Caco-2 (cell line): ENCODE data around the gene INTS13. TPM values are rescaled to one million over a fixed set of nuclear protein-coding genes. Genes with fewer than 3 reads are reported as not detected.

Source experiments
- BruUV-seq: library from RNA; stranded (reverse); fragments of 400-500 nt; replicated peaks from 2 replicates; lab custom pipeline; 2021; lab: Mats Ljungman, UMichigan
- CTCF ChIA-PET: fragments of 300-600 bp; sonication (Branson Sonifier 250); formaldehyde crosslinking; loops from one replicate; lab custom pipeline; 2022; ENCODE audit warnings: antibody characterized with exemption; lab: Charles Lee
- POLR2A ChIA-PET: fragments of 300-600 bp; sonication (Branson Sonifier 250); formaldehyde crosslinking; loops from one replicate; lab custom pipeline; 2022; ENCODE audit warnings: antibody characterized with exemption; lab: Charles Lee
- DNase-seq, 2 experiments: peaks; one replicate each; pipeline versions ENCODE4 v3.0.0 to v3.0.0-alpha.2; 2020 to 2022
- H3K27me3 ChIP-seq: replicated peaks from 2 replicates; pipeline ENCODE4 v1.6.0; 2011; ENCODE audit warnings: low read length; ENCODE audit not compliant: control insufficient read depth, insufficient read depth
- H3K36me3 ChIP-seq: 2 replicates; pipeline ENCODE4 v1.5.1; 2011; ENCODE audit warnings: low read length; ENCODE audit not compliant: control insufficient read depth, insufficient read depth
- H3K4me1 ChIP-seq: fragments of 250-450 bp; sonication (Bioruptor Pico); 2 replicates; pipeline ENCODE4 v1.5.1; 2020; ENCODE audit warnings: mild to moderate bottlenecking
- H3K4me3 ChIP-seq: 2 replicates; pipeline ENCODE4 v1.5.1; 2011; ENCODE audit warnings: low read depth, mild to moderate bottlenecking, control low read depth, low read length
- H3K9me3 ChIP-seq: fragments of 250-450 bp; sonication (Bioruptor Pico); 2 replicates; pipeline ENCODE4 v1.5.1; 2020; ENCODE audit warnings: mild to moderate bottlenecking, moderate library complexity
- H3K27ac Mint-ChIP-seq: one replicate; pipeline ENCODE4 v1.8.0; 2022; ENCODE audit warnings: mixed read lengths; ENCODE audit not compliant: unreplicated experiment
- H3K27me3 Mint-ChIP-seq: one replicate; pipeline ENCODE4 v1.8.0; 2022; ENCODE audit warnings: mixed read lengths; ENCODE audit not compliant: insufficient read depth, unreplicated experiment
- H3K36me3 Mint-ChIP-seq: one replicate; pipeline ENCODE4 v1.8.0; 2022; ENCODE audit warnings: mild to moderate bottlenecking, mixed read lengths; ENCODE audit not compliant: insufficient read depth, unreplicated experiment
- H3K4me1 Mint-ChIP-seq: one replicate; pipeline ENCODE4 v1.8.0; 2022; ENCODE audit warnings: low read depth, mixed read lengths; ENCODE audit not compliant: unreplicated experiment
- H3K4me3 Mint-ChIP-seq: one replicate; pipeline ENCODE4 v1.8.0; 2022; ENCODE audit warnings: mild to moderate bottlenecking, moderate library complexity, mixed read lengths; ENCODE audit not compliant: unreplicated experiment
- H3K9me3 Mint-ChIP-seq: one replicate; pipeline ENCODE4 v1.8.0; 2022; ENCODE audit warnings: mixed read lengths; ENCODE audit not compliant: unreplicated experiment
- intact Hi-C: fragments of 100-400 bp; cut with micrococcal nuclease; formaldehyde crosslinking; loops from one replicate; pipeline ENCODE4 v1.10.0; 2022; ENCODE audit not compliant: unreplicated experiment
- total RNA-seq: library from RNA; stranded (reverse); gene quantifications from 2 replicates; pipeline ENCODE4 v1.2.3, GENCODE V29; 2022
- TF ChIP-seq, protein P1 (sequence below), 2 experiments: fragments of 200-600 bp in 1 of 2; IDR thresholded peaks; 1 replicate in 1 of 2; 2 replicates in 1 of 2; pipeline versions ENCODE4 v1.5.1 to v1.8.0; 2011 to 2022; ENCODE audit warnings: antibody characterized with exemption in 1 of 2, control low read depth in 1 of 2, inconsistent platforms in 1 of 2, low read depth in 1 of 2, low read length in 1 of 2, mild to moderate bottlenecking in 1 of 2, moderate library complexity in 1 of 2; ENCODE audit not compliant: insufficient read depth in 1 of 2, severe bottlenecking in 1 of 2, unreplicated experiment in 1 of 2

The INTS13 gene
- total RNA-seq, 1 experiment from 2014 or later: 40.1 TPM

DNA sequence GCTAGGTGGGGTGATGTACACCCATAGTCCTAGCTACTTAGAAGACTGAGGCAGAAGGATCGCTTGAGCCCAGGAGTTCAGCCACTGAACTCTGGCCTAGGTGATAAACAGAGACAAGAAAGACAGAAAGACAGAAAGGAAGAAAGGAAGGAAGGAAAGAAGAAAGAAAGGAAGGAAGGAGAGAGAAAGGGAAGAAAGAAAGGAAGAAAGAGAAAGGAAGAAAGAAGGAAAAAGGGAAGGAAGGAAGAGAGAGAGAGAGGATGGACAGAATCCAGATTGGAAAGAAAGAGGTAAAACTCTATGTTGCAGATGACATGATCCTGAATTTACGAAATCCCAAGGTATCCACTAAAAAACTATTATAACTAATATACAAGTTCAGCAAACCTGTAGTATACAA lies 8.2 kb downstream of the INTS13 start:
- TF ChIP-seq, protein P1, sequence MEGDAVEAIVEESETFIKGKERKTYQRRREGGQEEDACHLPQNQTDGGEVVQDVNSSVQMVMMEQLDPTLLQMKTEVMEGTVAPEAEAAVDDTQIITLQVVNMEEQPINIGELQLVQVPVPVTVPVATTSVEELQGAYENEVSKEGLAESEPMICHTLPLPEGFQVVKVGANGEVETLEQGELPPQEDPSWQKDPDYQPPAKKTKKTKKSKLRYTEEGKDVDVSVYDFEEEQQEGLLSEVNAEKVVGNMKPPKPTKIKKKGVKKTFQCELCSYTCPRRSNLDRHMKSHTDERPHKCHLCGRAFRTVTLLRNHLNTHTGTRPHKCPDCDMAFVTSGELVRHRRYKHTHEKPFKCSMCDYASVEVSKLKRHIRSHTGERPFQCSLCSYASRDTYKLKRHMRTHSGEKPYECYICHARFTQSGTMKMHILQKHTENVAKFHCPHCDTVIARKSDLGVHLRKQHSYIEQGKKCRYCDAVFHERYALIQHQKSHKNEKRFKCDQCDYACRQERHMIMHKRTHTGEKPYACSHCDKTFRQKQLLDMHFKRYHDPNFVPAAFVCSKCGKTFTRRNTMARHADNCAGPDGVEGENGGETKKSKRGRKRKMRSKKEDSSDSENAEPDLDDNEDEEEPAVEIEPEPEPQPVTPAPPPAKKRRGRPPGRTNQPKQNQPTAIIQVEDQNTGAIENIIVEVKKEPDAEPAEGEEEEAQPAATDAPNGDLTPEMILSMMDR (IDR thresholded peaks at IDR 0.05; ENCODE audit: insufficient read depth in 1 of 2, low read depth in 1 of 2, low read length in 1 of 2, severe bottlenecking in 1 of 2, unreplicated experiment in 1 of 2): no peak
- intact Hi-C loops: no loop called here
- DNase-seq: no peak
- POLR2A ChIA-PET: interaction anchor here (0.6 kb wide), 1 partner anchor 93 kb away, joined by 3 read pairs; the partner anchor contains the start of gene MED21
- 0 out of 2 replicates have a peak, but pooled peaks cover 3% of the 10 kb centered on the region for H3K4me1 ChIP-seq
- Mint-ChIP-seq H3K27ac (no peak overlapping the region), H3K4me1 (peaks cover under 1% of the 10 kb centered on the region), H3K9me3 (no peaks in the 10 kb centered on the region), H3K36me3 (peaks cover 39% of the 10 kb centered on the region), H3K27me3 (no peaks in the 10 kb centered on the region), H3K4me3 (no peak overlapping the region)
- H3K27me3 ChIP-seq: no peaks in the 10 kb centered on the region
- no peak overlapping the region for H3K4me3 ChIP-seq
- BruUV-seq: no TSS peak
- no peaks in the 10 kb centered on the region for H3K9me3 ChIP-seq
- CTCF ChIA-PET: no interaction called here
- H3K36me3 ChIP-seq: no peaks in the 10 kb centered on the region

DNA sequence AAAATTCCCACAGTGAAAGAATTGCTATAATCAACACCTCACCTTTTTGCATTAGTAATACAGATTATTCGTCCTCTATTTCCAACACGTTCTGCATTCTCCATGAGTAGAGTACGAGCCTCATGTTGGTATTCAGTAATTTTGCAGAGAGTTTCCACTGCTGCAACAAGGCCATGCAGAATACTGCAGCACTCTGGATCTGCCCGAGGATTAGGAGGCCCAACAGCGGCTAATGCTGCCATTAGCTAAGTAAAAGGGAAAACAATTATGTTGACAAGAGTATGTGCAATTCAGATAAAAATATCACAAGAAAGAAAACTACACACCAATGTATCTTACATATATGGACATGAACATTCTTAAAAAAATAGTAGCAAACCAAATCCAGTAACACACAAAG lies 9.1 kb downstream of the INTS13 start:
- Histone ChIP-seq H3K27me3 (no peaks in the 10 kb centered on the region), H3K4me1 (0 out of 2 replicates have a peak, but pooled peaks cover 3% of the 10 kb centered on the region), H3K36me3 (no peaks in the 10 kb centered on the region), H3K9me3 (no peaks in the 10 kb centered on the region), H3K4me3 (no peak overlapping the region)
- no TSS peak for BruUV-seq
- Mint-ChIP-seq H3K36me3 (peaks cover 45% of the 10 kb centered on the region), H3K9me3 (no peaks in the 10 kb centered on the region), H3K27ac (no peak overlapping the region), H3K4me3 (no peak overlapping the region), H3K4me1 (no peaks in the 10 kb centered on the region), H3K27me3 (no peaks in the 10 kb centered on the region)
- CTCF ChIA-PET: interaction anchor here (0.6 kb wide), 1 partner anchor 287 kb away, joined by 8 read pairs; no protein-coding TSS in a partner anchor
- no peak for DNase-seq
- intact Hi-C loops: no loop called here
- TF ChIP-seq, protein P1 (IDR thresholded peaks at IDR 0.05; ENCODE audit: insufficient read depth in 1 of 2, low read depth in 1 of 2, low read length in 1 of 2, severe bottlenecking in 1 of 2, unreplicated experiment in 1 of 2): no peak
- POLR2A ChIA-PET: no interaction called here

DNA sequence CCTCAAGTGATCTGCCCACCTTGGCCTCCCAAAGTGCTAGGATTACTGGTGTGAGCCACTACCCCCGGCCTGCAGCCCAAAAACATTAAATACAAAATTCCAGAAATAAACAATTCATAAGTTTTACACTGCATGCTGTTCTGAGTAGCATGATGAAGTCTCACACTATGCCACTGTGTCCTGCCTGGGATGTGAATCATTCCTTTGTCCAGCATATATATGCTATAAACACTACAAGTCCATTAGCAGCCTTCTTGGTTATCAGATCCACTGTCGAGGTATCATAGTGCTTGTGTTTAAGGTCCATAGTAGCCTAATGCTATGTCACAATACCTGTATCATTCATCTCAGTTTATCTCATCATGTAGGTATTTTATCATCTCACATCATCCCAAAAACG lies 15.9 kb downstream of the INTS13 start:
- TF ChIP-seq, protein P1 (IDR thresholded peaks at IDR 0.05; ENCODE audit: insufficient read depth in 1 of 2, low read depth in 1 of 2, low read length in 1 of 2, severe bottlenecking in 1 of 2, unreplicated experiment in 1 of 2): no peak
- Mint-ChIP-seq H3K4me3 (no peak overlapping the region), H3K27ac (no peak overlapping the region), H3K9me3 (no peaks in the 10 kb centered on the region), H3K36me3 (peaks cover 62% of the 10 kb centered on the region), H3K4me1 (peaks cover 19% of the 10 kb centered on the region), H3K27me3 (no peaks in the 10 kb centered on the region)
- BruUV-seq: no TSS peak
- intact Hi-C loops: no loop called here
- no peak for DNase-seq
- no peak overlapping the region for H3K4me3 ChIP-seq
- POLR2A ChIA-PET: no interaction called here
- no peaks in the 10 kb centered on the region for H3K36me3 ChIP-seq
- no peaks in the 10 kb centered on the region for H3K27me3 ChIP-seq
- H3K4me1 ChIP-seq: peaks cover 20% of the 10 kb centered on the region
- H3K9me3 ChIP-seq: no peaks in the 10 kb centered on the region
- CTCF ChIA-PET: no interaction called here
